VCaP (cell line): Measurements from ENCODE around the gene UBE3B.

ENCODE experiments used
- H3K27ac ChIP-seq: fragments of 450-650 bp; 2 replicates; pipeline ENCODE4 v1.5.1; 2017
- TF ChIP-seq, protein P1 (sequence below): fragments of 450-650 bp; conservative IDR thresholded peaks from 2 replicates; pipeline ENCODE4 v1.5.1; 2017; ENCODE audit warnings: mild to moderate bottlenecking, moderate library complexity

Gene UBE3B

GRCh38 chr12:109461049-109461845 is 16.2 kb upstream of the UBE3B start:
- H3K27ac ChIP-seq = peak overlapping the region; percentile 75; the same call in 1 of the 2 replicates
- TF ChIP-seq, protein P1, sequence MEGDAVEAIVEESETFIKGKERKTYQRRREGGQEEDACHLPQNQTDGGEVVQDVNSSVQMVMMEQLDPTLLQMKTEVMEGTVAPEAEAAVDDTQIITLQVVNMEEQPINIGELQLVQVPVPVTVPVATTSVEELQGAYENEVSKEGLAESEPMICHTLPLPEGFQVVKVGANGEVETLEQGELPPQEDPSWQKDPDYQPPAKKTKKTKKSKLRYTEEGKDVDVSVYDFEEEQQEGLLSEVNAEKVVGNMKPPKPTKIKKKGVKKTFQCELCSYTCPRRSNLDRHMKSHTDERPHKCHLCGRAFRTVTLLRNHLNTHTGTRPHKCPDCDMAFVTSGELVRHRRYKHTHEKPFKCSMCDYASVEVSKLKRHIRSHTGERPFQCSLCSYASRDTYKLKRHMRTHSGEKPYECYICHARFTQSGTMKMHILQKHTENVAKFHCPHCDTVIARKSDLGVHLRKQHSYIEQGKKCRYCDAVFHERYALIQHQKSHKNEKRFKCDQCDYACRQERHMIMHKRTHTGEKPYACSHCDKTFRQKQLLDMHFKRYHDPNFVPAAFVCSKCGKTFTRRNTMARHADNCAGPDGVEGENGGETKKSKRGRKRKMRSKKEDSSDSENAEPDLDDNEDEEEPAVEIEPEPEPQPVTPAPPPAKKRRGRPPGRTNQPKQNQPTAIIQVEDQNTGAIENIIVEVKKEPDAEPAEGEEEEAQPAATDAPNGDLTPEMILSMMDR = no peak

GRCh38 chr12:109461846-109462756 is 15.3 kb upstream of the UBE3B start:
- TF ChIP-seq, protein P1 = no peak
- peak overlapping the region; percentile 75 for H3K27ac ChIP-seq

DNA sequence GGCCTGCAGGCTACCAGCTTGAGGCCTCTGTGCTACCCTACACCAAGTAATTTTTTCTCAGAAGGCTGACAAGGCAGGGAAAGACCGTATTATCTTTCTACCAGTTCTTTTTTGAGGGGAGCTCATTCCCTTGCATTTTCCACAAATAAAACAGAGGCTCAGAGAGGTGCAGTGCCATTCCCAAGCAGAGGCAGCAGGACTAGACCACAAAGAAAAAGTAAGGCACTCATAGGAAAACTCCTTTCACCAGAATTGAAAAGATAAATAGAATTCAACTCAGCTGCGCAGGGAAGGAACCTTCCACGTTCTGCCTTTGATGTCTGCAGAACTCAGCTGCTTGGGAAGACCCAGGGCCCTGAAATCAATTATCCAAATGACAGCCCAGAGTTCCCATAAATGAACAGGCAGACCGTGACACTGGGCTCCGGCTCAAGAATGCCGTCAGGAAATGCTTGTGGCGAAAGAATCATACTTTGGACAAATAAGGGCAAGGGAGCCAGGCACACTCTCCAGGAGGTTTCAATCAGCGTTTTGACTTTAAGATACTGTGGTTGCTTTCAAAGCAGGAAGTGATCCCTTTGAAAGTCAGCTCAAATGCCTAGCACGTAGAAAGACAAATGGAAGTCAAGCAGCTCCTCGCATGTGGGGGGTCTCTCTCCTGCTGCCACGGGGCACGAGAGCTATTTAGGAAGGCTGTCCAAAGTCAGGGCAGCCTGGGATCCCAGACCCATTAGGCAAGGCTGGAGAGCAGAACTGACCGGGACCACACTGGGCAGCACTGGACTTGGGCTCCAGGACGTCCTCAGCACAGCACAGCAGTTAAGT is 14.4 kb upstream of the UBE3B start:
- peak overlapping the region; percentile 75 for H3K27ac ChIP-seq
- TF ChIP-seq, protein P1 = no peak

DNA sequence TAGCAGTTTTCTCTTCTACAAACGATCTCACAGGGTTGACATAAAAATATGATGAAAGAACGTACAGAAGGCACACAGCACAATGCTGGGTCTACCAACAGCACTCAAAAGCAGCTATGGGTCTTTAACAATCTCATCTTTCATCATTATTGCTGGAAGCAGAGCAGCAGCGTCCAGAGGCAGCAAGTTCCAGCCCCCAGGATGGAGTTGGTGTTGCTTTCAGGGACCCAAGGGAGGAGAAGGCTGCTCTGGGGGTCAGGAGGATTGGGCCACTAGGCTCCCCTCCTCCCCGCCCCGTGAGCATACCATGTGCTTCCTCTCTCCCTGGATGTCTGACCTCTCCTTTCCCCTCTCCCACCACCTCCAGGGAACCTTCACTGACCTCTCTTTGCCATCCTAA is 13.7 kb upstream of the UBE3B start:
- TF ChIP-seq, protein P1 = no peak
- H3K27ac ChIP-seq = peak overlapping the region; percentile 75

DNA sequence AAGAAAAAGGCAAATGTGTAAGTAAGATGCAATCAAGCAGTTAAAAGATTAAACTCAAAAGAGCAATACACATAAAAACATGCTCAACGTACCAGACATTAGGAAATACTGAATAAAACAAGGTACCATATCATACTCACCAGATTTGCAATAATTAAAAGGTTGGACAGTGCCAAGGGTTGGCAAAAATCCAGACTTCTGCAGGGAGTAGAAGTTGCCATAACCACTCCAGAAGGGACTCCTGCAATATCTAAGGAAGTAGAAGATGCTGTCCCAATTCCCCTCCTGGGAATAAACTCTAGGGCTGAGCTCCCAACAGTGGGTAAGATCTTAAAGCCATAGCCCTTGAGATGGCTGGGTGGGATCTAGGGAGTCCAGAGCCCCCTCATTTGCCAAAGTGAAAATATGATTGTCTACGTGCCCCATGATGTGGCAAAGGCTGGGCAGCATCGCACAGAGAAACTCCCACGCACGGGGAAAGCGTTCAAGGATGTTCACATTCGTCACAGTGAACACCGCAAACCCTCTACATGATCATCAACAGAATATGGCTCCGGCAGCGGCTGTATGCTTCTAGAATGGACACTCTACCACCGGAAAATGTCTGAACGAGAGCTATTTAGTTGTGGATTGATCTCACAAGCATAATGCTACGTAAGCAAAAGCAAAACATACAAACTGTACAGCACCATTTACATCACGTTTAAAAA is 12.6 kb upstream of the UBE3B start:
- H3K27ac ChIP-seq = peak overlapping the region; percentile 75
- TF ChIP-seq, protein P1 = no peak

- TF ChIP-seq, protein P1 = no peak
- H3K27ac ChIP-seq = no peak overlapping the region
Measured at GRCh38 chr12:109466305-109466704, 11.1 kb upstream of the UBE3B start.
